Measurements from ENCODE around the gene TM2D1. TPM values are rescaled to one million over a fixed set of nuclear protein-coding genes. Genes with fewer than 3 reads are reported as not detected.

Gene TM2D1
- polyA plus RNA-seq, 1 experiment = 56.5 TPM

- no peak for DNase-seq (ENCODE audit: low read depth, low spot score)
- no peak overlapping the region for H3K27ac ChIP-seq (ENCODE audit: low read depth, low read length)
- H3K4me3 ChIP-seq (ENCODE audit: low read depth, low read length) = no peak overlapping the region
- no peaks in the 10 kb centered on the region for H3K9me3 ChIP-seq (ENCODE audit: control insufficient read depth, insufficient read depth, low read length)
- H3K27me3 ChIP-seq (ENCODE audit: control insufficient read depth, insufficient read depth, low read length) = no peaks in the 10 kb centered on the region
- ChIA-PET CTCF (no interaction called here), POLR2A (no interaction called here)
- TF ChIP-seq CTCF (IDR thresholded peaks at IDR 0.05; ENCODE audit: low read depth, low read length) = no peak
These were observed 88.6 kb downstream of the TM2D1 start for GRCh38 chr1:61636376-61636775.

GRCh38 chr1:61635557-61635956 lies 89.4 kb downstream of the TM2D1 start:
- CTCF ChIA-PET = interaction anchor here (0.6 kb wide), 1 partner anchor 1359 kb away, joined by 3 read pairs; no protein-coding TSS in a partner anchor

GRCh38 chr1:61631436-61631835 lies 93.5 kb downstream of the TM2D1 start:
- TF ChIP-seq CTCF (IDR thresholded peaks at IDR 0.05; ENCODE audit: low read depth, low read length) = no peak
- H3K4me3 ChIP-seq (ENCODE audit: low read depth, low read length) = no peak overlapping the region
- H3K27ac ChIP-seq (ENCODE audit: low read depth, low read length) = no peak overlapping the region
- ChIA-PET CTCF (interaction anchor here (0.8 to 1.1 kb wide), 2 partner anchors 10 to 222 kb away, joined by 3 to 5 read pairs; no protein-coding TSS in a partner anchor), POLR2A (no interaction called here)
- no peak for DNase-seq (ENCODE audit: low read depth, low spot score)
- no peaks in the 10 kb centered on the region for H3K27me3 ChIP-seq (ENCODE audit: control insufficient read depth, insufficient read depth, low read length)
- no peaks in the 10 kb centered on the region for H3K9me3 ChIP-seq (ENCODE audit: control insufficient read depth, insufficient read depth, low read length)

More at GRCh38 chr1:61635557-61635956, 89.4 kb downstream of the TM2D1 start:
- POLR2A ChIA-PET = no interaction called here
- H3K4me3 ChIP-seq (ENCODE audit: low read depth, low read length) = no peak overlapping the region
- no peak for TF ChIP-seq CTCF (IDR thresholded peaks at IDR 0.05; ENCODE audit: low read depth, low read length)
- DNase-seq (ENCODE audit: low read depth, low spot score) = no peak
- H3K9me3 ChIP-seq (ENCODE audit: control insufficient read depth, insufficient read depth, low read length) = no peaks in the 10 kb centered on the region
- no peaks in the 10 kb centered on the region for H3K27me3 ChIP-seq (ENCODE audit: control insufficient read depth, insufficient read depth, low read length)
- no peak overlapping the region for H3K27ac ChIP-seq (ENCODE audit: low read depth, low read length)

Other genes with a start within 250 kb of the TM2D1 start
- 2.5 and 3.6 TPM in 2 replicates for gene PATJ, start 17.3 kb upstream of the TM2D1 start, polyA plus RNA-seq (2011; rRNA removed)

Data from AG04450 (cell line).